HuH-7.5 (cell line): Measurements from ENCODE around the gene COX7A1.

Experiments
- DNase-seq: peaks from one replicate; pipeline ENCODE4 v3.0.0; 2011; ENCODE audit warnings: low spot score

The COX7A1 gene

DNA sequence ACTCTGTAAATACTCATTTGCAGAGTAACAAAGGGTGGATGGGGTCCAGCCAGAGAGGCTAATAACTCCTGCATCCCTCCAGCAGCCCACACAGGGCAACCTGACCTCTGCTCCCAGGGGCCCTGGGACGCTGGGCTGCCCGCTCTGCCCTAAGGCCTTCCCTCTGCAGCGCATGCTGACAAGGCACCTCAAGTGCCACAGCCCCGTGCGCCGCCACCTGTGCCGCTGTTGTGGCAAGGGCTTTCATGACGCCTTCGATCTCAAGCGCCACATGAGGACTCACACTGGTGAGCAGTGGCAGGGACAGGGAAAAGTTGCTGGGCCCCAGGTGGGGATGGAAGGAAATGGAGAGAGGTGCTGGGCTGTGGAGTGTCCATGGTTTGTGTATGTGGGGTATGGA, 39.6 kb downstream of the COX7A1 start:
- DNase-seq, result no peak

DNA sequence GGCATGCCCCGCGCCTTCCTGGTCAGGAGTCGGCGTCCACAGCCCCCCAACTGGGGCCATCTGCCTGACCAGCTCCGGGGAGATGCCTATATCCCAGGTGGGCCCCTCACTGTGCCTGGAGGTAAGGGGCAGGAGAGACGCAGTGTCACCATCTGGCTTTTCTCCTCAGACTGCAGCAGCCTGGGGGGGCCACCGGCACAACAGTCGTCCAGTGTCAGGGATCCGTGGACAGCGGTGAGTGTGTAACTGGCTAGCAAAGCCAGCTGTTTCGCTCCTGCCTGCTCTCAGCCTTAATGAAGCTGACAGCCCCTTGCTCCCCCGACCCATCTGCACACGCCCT, 41.1 kb downstream of the COX7A1 start:
- no peak for DNase-seq

DNA sequence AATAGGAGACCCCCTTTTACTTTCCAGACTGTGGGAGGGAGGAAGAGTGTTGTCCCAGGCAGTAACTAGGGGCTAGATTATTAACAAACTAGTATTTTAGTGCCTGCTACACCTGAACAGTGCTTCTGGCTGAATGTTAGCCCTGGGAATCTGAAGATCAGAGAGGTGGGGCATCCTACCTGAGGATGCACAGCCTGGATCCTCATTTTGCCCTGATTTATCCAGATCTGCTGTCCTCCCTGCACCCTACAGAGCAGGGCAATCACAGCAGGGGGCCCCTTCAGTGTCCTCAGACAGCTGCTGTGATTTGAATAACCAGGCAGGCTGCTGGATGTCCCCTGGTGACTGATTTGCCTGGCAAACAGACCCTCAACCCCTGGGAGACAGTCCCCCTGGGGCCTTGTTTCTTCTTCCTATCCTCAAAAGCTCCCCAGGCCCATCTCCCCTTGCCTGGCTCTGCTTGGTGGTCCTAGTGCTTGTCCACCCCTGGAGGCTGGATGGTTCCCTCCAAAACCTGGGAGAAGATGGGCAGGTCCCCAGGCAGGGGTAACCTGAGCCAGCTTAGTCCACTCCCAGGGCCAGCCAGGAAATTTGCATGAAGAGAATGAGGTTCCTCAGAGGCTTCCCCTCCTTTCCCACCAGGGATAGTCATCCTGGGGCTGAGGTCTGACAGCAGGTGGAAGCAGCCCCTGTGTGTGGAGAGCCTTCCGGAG, 41.6 kb downstream of the COX7A1 start, which contains the start of gene OVOL3:
OVOL3 (plus strand) TSS at position 657 of the 713 bp plus-strand sequence. CDS start 60 bp downstream, outside the sequence.
- no peak for DNase-seq

- no peak for DNase-seq
These were observed 43.6 kb downstream of the COX7A1 start for GRCh38 chr19:36108684-36109083.

GRCh38 chr19:36106991-36107390, 45.3 kb downstream of the COX7A1 start:
- DNase-seq, result no peak

DNA sequence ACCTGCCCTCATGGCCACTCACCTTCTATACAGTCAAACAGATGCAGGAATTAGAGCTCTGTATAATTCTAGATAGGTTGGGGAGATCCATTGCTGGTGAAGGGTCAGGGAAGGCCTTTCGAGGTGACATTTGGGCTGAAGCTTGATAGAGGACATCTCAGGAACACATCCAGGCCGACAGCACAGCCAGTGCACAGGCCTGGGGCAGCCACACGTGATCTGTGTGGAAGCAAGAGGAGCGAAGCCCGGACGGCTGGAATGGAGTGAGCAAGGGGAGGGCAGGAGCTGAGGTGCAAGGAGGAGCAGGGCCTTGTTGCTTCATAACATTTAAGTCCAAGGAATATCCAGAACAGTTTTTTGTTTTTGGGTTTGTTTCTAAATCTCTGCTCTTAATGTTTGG, 45.8 kb downstream of the COX7A1 start:
- no peak for DNase-seq

DNA sequence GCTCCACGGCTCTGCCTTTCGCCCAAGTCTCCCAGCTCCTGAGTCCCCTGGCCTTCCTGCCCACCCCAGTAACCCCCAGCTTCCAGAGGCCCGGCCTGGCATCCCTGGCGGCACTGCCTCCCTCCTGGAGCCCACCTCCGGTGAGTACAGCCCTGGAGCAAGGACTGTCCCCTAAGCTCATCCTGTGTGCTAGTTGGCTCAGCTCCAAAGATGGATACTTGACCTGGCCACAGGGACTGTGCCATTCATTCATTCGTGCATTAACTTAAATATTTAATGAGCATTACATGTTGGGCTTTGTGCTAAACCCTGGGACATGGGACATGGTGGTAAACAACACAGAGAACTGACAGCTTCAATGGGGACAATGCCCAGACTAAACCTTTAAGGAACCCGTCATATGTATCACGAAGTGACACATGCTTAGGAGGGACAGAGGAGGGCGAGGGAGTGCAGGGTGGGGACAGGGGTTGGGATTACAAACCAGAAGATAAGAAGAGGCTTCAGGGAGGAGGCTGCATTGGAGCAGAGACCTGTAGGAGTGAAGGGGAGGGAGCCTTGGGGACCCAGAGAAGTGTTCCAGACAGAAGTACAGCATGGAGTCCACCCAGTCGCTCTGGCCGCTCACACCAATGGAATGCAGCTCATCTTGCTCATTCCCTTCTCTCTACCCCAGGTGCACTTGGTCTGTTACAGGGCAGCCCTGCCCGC, 48.2 kb downstream of the COX7A1 start:
- no peak for DNase-seq

DNA sequence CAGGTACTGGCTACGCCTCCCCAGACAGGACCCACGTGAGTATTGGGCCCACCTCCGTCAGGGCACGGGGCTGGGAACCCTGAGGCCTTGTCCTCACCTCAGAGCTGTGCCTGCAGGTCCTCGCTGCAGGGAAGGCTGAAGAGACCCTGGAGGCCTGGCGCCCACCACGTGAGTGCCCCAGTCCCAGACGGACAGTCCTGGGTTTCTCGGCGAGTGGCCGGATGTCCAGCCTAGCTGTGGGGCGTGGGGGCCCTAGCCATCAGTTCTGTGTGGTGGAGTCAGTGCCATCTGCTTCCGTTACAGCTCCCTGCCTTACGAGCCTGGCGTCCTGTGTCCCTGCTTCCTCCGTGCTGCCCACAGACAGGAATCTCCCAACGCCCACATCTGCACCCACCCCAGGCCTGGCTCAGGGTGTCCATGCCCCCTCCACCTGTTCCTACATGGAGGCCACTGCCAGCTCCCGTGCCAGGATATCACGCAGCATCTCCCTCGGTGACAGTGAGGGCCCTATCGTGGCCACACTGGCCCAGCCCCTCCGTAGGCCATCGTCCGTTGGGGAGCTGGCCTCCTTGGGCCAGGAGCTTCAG, 49.1 kb downstream of the COX7A1 start:
- no peak for DNase-seq

DNA sequence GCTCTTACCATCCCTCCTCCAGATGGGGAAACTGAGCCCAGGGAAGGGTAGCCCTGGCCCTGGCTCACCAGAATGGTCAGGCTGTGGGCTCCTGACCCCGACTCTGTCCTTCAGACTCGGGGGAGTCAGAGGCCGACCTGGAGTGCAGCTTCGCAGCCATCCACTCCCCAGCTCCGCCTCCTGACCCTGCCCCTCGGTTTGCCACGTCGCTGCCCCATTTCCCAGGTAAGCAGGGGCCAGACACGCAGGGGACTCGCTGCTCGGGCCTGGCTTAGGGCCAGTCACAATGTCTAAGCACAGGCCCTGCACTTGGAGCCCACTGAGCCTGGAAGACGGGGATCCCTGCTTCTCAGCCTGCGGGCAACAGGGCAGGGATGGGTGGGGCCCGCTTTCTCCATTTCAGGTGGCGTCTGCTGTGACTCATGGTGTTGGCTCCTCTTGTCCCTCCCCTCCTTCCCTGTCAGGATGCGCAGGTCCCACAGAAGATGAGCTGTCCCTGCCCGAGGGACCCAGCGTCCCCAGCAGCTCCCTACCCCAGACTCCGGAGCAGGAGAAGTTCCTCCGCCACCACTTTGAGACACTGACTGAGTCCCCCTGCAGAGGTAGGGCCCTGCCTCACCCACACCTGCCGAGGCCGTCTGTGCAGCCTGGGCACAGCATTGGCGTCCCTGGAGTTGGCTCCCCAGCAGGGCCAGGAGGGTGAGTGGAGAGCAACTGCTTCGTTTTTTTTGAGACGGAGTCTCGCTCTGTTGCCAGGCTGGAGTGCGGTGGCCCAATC, 50.5 kb downstream of the COX7A1 start:
- no peak for DNase-seq
